Fibroblast of upper back skin (primary cell): ENCODE data around the gene ADAMTS14.

Source experiments
- DNase-seq: peaks from one replicate; pipeline ENCODE4 v3.0.0-alpha.2; 2013

Gene ADAMTS14

GRCh38 chr10:70738006-70738760 lies 65.9 kb downstream of the ADAMTS14 start:
- no peak for DNase-seq

- DNase-seq, result no peak
Observed at GRCh38 chr10:70738761-70739121, 66.4 kb downstream of the ADAMTS14 start.

- DNase-seq, result no peak
Observed at GRCh38 chr10:70740406-70741288, 68.3 kb downstream of the ADAMTS14 start.

GRCh38 chr10:70742537-70743429 lies 70.5 kb downstream of the ADAMTS14 start:
- peak; percentile 87 for DNase-seq

GRCh38 chr10:70743430-70743788 lies 71.1 kb downstream of the ADAMTS14 start:
- no peak for DNase-seq

GRCh38 chr10:70743879-70744278 lies 71.6 kb downstream of the ADAMTS14 start:
- no peak for DNase-seq

- DNase-seq, result no peak
Observed at GRCh38 chr10:70744617-70745143, 72.4 kb downstream of the ADAMTS14 start.

GRCh38 chr10:70745555-70745954 lies 73.2 kb downstream of the ADAMTS14 start:
- no peak for DNase-seq

- no peak for DNase-seq
Observed at GRCh38 chr10:70747192-70747965, 75.1 kb downstream of the ADAMTS14 start.

GRCh38 chr10:70748305-70748704 lies 76.0 kb downstream of the ADAMTS14 start:
- no peak for DNase-seq

- DNase-seq, result no peak
Observed at GRCh38 chr10:70748801-70749573, 76.7 kb downstream of the ADAMTS14 start.

GRCh38 chr10:70749756-70750155 lies 77.5 kb downstream of the ADAMTS14 start:
- DNase-seq, result no peak

GRCh38 chr10:70750156-70750703 lies 77.9 kb downstream of the ADAMTS14 start:
- no peak for DNase-seq

GRCh38 chr10:70751356-70751755 lies 79.0 kb downstream of the ADAMTS14 start:
- no peak for DNase-seq

GRCh38 chr10:70751991-70752390 lies 79.7 kb downstream of the ADAMTS14 start:
- no peak for DNase-seq

GRCh38 chr10:70752571-70752970 lies 80.3 kb downstream of the ADAMTS14 start:
- DNase-seq, result no peak

- no peak for DNase-seq
Observed at GRCh38 chr10:70753026-70753663, 80.8 kb downstream of the ADAMTS14 start.

- DNase-seq, result peak; percentile 23
Observed at GRCh38 chr10:70753841-70754621, 81.7 kb downstream of the ADAMTS14 start.

GRCh38 chr10:70756700-70757360 lies 84.5 kb downstream of the ADAMTS14 start:
- no peak for DNase-seq
